Measurements from ENCODE around the gene DPY30.
A peak's percentile ranks its signal among the peaks of the same experiment; 100 is the strongest.
"Not testable (repeated sequence)": the region's sequence is repeated elsewhere in the genome, so short reads cannot be mapped to it uniquely, and the experiment has no call there.

The DPY30 gene

GRCh38 chr2:32061973-32062861 is 22.6 kb upstream of the DPY30 start:
- H3K27ac ChIP-seq, result peak overlapping the region; percentile 89
- no peak for TF ChIP-seq ZFX (IDR thresholded peaks at IDR 0.05; ENCODE audit: borderline replicate concordance)
- no peak for TF ChIP-seq CTCF (IDR thresholded peaks at IDR 0.05)

DNA sequence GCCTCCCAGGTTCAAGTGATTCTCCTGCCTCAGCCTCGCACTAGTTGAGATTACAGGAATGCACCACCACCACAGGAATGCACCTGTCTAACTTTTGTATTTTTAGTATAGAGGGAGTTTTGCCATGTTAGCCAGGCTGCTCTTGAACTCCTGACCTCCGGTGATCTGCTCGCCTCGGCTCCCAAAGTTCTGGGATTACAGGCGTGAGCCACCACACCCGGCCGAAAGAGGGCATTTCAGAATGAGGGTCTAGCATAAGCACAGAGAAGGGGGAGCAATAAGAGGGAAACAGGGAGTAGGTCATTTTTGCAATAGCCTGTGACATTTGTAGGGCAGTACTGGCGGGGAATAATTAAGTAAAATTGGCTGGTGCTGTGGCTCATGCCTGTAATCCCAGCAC is 21.8 kb upstream of the DPY30 start:
- TF ChIP-seq ZFX (IDR thresholded peaks at IDR 0.05; ENCODE audit: borderline replicate concordance), result no peak
- no peak for TF ChIP-seq CTCF (IDR thresholded peaks at IDR 0.05)
- H3K27ac ChIP-seq, result no peak overlapping the region

DNA sequence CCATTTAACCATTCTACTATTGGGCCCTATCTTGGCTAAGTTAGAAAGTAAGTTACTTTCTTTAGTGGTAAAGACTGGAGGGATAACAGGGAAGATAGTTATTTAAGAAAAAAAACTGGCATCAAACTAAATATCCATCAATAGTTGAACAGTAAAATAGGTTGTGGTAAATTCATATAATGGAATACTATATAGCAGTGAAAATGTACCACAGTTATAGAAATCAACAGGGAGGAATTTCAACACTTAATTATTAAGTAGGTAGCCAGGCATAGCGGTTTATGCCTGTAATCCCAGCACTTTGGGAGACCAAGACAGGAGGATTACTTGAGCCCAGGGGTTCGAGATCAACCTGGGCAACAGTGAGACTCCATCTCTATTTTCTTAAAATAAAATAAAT is 20.7 kb upstream of the DPY30 start:
- no peak overlapping the region for H3K27ac ChIP-seq
- no peak for TF ChIP-seq CTCF (IDR thresholded peaks at IDR 0.05)

- TF ChIP-seq ZFX (IDR thresholded peaks at IDR 0.05; ENCODE audit: borderline replicate concordance) (no peak), CTCF (IDR thresholded peaks at IDR 0.05) (no peak)
- no peak overlapping the region for H3K27ac ChIP-seq
These were observed 18.5 kb upstream of the DPY30 start for GRCh38 chr2:32058130-32058529.

GRCh38 chr2:32054583-32054982 is 15.0 kb upstream of the DPY30 start:
- not testable (repeated sequence) for H3K27ac ChIP-seq

GRCh38 chr2:32051836-32052439 is 12.3 kb upstream of the DPY30 start:
- no peak overlapping the region for H3K27ac ChIP-seq
- TF ChIP-seq CTCF (IDR thresholded peaks at IDR 0.05), result no peak
- TF ChIP-seq ZFX (IDR thresholded peaks at IDR 0.05; ENCODE audit: borderline replicate concordance), result no peak

DNA sequence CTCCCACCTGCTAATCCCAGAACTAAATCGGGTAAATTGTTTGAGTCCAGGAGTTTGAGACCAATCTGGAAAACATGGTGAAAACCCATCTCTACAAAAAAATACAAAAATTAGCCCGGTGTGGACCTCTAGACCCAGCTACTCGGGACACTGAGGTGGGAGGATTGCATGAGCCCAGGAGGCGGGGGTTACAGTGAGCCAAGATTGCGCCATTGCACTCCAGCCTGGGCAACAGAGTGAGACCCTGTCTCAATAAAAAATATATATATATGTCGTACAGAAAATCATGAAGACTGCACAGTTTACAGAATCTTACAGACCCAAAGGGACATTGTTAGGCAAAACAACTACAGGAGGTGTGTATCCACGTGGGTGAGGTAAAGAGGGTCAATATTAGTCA is 4.0 kb upstream of the DPY30 start:
- H3K27ac ChIP-seq, result no peak overlapping the region
- no peak for TF ChIP-seq CTCF (IDR thresholded peaks at IDR 0.05)
- no peak for TF ChIP-seq ZFX (IDR thresholded peaks at IDR 0.05; ENCODE audit: borderline replicate concordance)

DNA sequence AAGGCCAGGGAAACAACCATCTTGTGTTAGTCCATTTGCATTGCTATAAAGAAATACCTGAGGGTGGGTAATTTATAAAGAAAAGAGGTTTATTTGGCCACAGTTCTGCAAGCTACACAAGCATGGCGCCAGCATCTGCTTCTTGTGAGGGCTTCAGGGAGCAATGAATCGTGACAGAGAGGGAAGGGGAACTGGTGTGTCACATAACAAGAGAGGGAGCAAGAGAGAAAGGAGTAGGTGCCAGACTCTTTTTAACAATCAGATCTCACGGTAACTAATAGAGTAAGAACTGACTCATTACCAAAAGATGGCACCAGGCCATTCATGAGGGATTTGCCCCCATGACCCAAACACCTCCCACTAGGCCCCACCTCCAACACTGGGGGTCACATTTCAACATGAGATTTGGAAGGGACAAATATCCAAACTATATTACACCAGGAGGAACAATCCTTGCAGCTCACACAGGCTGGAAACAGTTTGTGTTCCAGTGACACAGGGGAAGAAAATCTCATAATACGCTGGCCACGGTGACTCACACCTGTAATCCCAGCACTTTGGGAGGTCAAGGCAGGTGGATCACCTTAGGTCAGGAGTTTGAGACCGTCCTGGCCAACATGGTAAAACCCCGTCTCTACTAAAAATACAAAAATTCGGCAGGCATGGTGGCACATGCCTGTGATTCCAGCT is 5.3 kb downstream of the DPY30 start:
- H3K27ac ChIP-seq, result not testable (repeated sequence)

DNA sequence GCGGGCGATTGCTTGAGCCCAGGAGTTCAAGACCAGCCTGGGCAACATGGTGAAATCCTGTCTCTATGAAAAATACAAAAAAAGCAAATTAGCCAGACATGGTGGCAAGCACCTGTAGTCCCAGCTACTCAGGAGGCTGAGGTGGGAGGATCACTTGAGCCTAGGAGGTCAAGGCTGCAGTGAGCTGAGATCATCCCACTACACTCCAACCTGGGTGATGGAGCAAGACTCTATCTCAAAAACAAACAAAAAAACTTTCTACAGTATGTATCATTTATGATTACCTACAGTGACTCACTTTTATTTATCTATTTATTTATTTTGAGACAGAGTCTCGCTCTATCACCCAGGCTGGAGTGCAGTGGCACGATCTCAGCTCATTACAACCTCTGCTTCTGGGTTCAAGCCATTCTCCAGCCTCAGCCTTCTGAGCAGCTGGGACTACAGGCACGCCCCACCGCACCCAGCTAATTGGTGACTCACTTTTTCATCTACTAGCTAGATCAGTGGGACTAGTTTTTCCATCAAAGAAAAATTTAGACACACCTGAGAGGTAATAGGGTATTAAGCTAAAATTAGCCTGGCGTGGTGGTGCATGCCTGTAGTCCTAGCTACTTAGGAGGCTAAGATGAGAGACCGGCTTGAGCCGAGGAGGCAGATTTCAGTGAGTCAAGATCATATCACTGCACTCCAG is 20.7 kb downstream of the DPY30 start:
- not testable (repeated sequence) for H3K27ac ChIP-seq

Data from 22Rv1 (cell line).